Parathyroid adenoma (tissue), 2 donors: ENCODE data around the gene MT1G.
"Not testable (repeated sequence)": the region's sequence is repeated elsewhere in the genome, so short reads cannot be mapped to it uniquely, and the experiment has no call there.

Experiments used
- H2AFZ ChIP-seq: fragments of 300-600 bp; sonication (generic); one replicate; pipeline ENCODE4 v1.7.0; 2017; ENCODE audit warnings: antibody characterized with exemption, mild to moderate bottlenecking
- H3K27ac ChIP-seq: fragments of 300-600 bp; sonication (generic); one replicate; pipeline ENCODE4 v1.7.0; 2017
- H3K27me3 ChIP-seq: fragments of 300-600 bp; sonication (generic); one replicate; pipeline ENCODE4 v1.7.0; 2017; ENCODE audit warnings: low read length; ENCODE audit not compliant: control insufficient read depth, insufficient read depth
- H3K36me3 ChIP-seq: fragments of 300-600 bp; sonication (generic); one replicate; pipeline ENCODE4 v1.7.0; 2017; ENCODE audit warnings: low read length; ENCODE audit not compliant: control insufficient read depth, insufficient read depth
- H3K4me1 ChIP-seq: fragments of 300-600 bp; sonication (generic); one replicate; pipeline ENCODE4 v1.7.0; 2017; ENCODE audit warnings: control low read depth
- H3K4me2 ChIP-seq: fragments of 300-600 bp; sonication (generic); one replicate; pipeline ENCODE4 v1.7.0; 2017; ENCODE audit warnings: low read length
- H3K4me3 ChIP-seq: fragments of 300-600 bp; sonication (generic); one replicate; pipeline ENCODE4 v1.7.0; 2017; ENCODE audit warnings: low read depth, low read length
- H3K79me2 ChIP-seq: fragments of 300-600 bp; sonication (generic); one replicate; pipeline ENCODE4 v1.7.0; 2017; ENCODE audit warnings: control low read depth
- H3K9ac ChIP-seq: fragments of 300-600 bp; sonication (generic); one replicate; pipeline ENCODE4 v1.7.0; 2017; ENCODE audit warnings: mild to moderate bottlenecking
- H3K9me3 ChIP-seq: fragments of 300-600 bp; sonication (generic); one replicate; pipeline ENCODE4 v1.7.0; 2017; ENCODE audit warnings: low read length; ENCODE audit not compliant: control insufficient read depth
- TF ChIP-seq, protein P1 (sequence below): fragments of 300-600 bp; sonication (generic); IDR thresholded peaks from one replicate; pipeline ENCODE4 v1.7.0; 2017; ENCODE audit warnings: antibody characterized with exemption, mild to moderate bottlenecking
- donor health status: primary hyperparathyroidism.

Gene MT1G

GRCh38 chr16:56625943-56626654, 41.8 kb downstream of the MT1G start:
- Histone ChIP-seq H3K27ac (peak overlapping the region; percentile 65), H2AFZ (peak overlapping the region; percentile 90), H3K27me3 (no peaks in the 10 kb centered on the region), H3K4me2 (peak overlapping the region; percentile 75), H3K9me3 (no peaks in the 10 kb centered on the region), H3K4me1 (no peaks in the 10 kb centered on the region), H3K36me3 (no peaks in the 10 kb centered on the region), H3K9ac (no peak overlapping the region), H3K4me3 (peak overlapping the region; percentile 57), H3K79me2 (no peaks in the 10 kb centered on the region)
- TF ChIP-seq, protein P1, sequence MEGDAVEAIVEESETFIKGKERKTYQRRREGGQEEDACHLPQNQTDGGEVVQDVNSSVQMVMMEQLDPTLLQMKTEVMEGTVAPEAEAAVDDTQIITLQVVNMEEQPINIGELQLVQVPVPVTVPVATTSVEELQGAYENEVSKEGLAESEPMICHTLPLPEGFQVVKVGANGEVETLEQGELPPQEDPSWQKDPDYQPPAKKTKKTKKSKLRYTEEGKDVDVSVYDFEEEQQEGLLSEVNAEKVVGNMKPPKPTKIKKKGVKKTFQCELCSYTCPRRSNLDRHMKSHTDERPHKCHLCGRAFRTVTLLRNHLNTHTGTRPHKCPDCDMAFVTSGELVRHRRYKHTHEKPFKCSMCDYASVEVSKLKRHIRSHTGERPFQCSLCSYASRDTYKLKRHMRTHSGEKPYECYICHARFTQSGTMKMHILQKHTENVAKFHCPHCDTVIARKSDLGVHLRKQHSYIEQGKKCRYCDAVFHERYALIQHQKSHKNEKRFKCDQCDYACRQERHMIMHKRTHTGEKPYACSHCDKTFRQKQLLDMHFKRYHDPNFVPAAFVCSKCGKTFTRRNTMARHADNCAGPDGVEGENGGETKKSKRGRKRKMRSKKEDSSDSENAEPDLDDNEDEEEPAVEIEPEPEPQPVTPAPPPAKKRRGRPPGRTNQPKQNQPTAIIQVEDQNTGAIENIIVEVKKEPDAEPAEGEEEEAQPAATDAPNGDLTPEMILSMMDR = no peak

- H3K9me3 ChIP-seq = no peaks in the 10 kb centered on the region
- peak within 1 kb of the TSS; percentile 90 for H2AFZ ChIP-seq
- H3K27me3 ChIP-seq = no peaks in the 10 kb centered on the region
- peak within 1 kb of the TSS; percentile 75 for H3K4me2 ChIP-seq
- H3K4me3 ChIP-seq = peak within 1 kb of the TSS; percentile 57
- no peaks in the 10 kb centered on the region for H3K79me2 ChIP-seq
- no peaks in the 10 kb centered on the region for H3K36me3 ChIP-seq
- H3K4me1 ChIP-seq = no peaks in the 10 kb centered on the region
- peak within 1 kb of the TSS; percentile 65 for H3K27ac ChIP-seq
- TF ChIP-seq, protein P1 = no peak
- H3K9ac ChIP-seq = peak within 1 kb of the TSS; percentile 1
These were observed 42.5 kb downstream of the MT1G start, which contains the start of gene MT1E for GRCh38 chr16:56625140-56625942. Gene MT1E, plus strand, starts transcription at chr16:56625781. Its CDS starts 71 bp downstream, at chr16:56625852.

- Histone ChIP-seq H3K79me2 (no peaks in the 10 kb centered on the region), H3K4me2 (no peak overlapping the region), H3K9ac (no peak overlapping the region), H3K9me3 (no peaks in the 10 kb centered on the region), H3K36me3 (no peaks in the 10 kb centered on the region), H3K27ac (no peak overlapping the region), H3K4me1 (no peaks in the 10 kb centered on the region), H2AFZ (no peak overlapping the region), H3K27me3 (no peaks in the 10 kb centered on the region), H3K4me3 (no peak overlapping the region)
- TF ChIP-seq, protein P1 = no peak
These were observed 44.2 kb downstream of the MT1G start for GRCh38 chr16:56623637-56624036.

- not testable (repeated sequence) for H3K27ac ChIP-seq, H3K4me2 ChIP-seq, H3K79me2 ChIP-seq, H3K4me3 ChIP-seq, H3K36me3 ChIP-seq, H3K9ac ChIP-seq, H3K9me3 ChIP-seq, H3K27me3 ChIP-seq, H2AFZ ChIP-seq, H3K4me1 ChIP-seq
These were observed 44.7 kb downstream of the MT1G start for GRCh38 chr16:56623184-56623583.

- H3K9me3 ChIP-seq, H3K27ac ChIP-seq, H3K9ac ChIP-seq, H3K36me3 ChIP-seq, H3K4me1 ChIP-seq, H3K4me3 ChIP-seq, H3K4me2 ChIP-seq, H3K79me2 ChIP-seq, H2AFZ ChIP-seq, H3K27me3 ChIP-seq: not testable (repeated sequence)
These were observed 46.0 kb downstream of the MT1G start for GRCh38 chr16:56621665-56622445.
